T47D (cell line): ENCODE measurements around the gene C7orf57.

ENCODE experiments used
- DNase-seq, 2 experiments: peaks; one replicate each; pipeline versions ENCODE4 v3.0.0 to v3.0.0-alpha.2; 2011 to 2012; ENCODE audit warnings: low read depth in 1 of 2, low spot score in 1 of 2
- JUND ChIP-seq: IDR thresholded peaks from 2 replicates; pipeline ENCODE4 v1.6.1; 2012; ENCODE audit warnings: low read depth
- in situ Hi-C: cut with HindIII; loops from 2 replicates; pipeline ENCODE4 v1.10.0; 2016; ENCODE audit warnings: low sequenced_read_pairs, low pct_unique_long_range_greater_than_20kb

Gene C7orf57

DNA sequence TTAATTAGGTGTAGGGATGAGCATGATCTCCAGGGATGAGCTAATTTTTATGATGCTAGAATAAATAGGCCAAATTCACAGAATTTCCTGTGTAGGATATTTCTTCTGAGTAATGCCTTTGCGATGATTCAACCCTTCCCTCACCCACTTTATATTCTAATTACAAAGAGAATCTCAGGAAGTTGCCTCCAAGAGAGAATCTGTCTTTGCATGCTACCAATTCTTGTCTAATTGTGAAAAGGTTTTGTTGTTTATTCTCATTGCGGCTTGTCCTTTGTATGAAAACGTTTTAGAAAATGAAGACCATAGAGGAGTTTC, 6.3 kb downstream of the C7orf57 start:
- in situ Hi-C loops = no loop called here
- DNase-seq = no peak
- TF ChIP-seq JUND = no peak

DNA sequence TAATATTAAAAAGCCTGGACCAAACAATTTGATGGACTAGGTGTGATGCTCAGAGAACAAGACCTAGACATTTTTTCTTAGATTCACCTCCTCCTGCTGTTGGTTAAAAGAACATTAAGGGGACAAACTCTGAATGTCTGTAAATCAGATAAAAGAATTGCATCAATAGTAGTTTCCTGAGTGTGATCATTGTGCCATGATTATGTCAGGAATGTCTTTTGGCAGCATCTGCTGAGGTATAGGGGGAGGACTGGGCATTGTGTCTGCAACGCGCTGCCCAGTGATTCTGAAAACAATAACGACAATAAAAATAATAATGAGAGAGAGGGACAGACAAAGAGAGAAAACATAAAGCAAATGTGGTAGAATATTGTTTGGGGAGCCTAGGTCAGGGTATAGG, 6.9 kb downstream of the C7orf57 start:
- TF ChIP-seq JUND = no peak
- no peak for DNase-seq
- in situ Hi-C loops = no loop called here

DNA sequence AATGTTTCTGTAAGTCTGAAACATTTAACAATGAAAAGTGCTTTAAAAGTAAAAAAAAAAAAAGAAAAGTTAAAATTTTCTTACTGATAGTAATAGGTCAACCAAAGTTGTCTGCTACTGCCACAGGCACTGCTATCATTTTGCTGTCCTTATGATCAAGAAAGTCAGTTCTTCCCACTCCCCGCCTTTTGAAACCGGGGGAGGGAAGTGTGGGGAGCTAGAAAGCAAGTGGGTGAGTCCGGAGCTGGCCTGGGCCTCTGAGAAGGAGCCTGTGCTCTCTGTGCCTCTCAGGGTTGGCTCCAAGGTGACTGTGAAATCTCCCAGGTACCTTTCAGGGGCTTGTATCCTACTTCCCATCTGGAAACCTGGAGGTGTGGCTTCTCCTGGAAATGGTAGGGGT, 7.3 kb downstream of the C7orf57 start:
- no peak for TF ChIP-seq JUND
- in situ Hi-C loops = no loop called here
- no peak for DNase-seq

DNA sequence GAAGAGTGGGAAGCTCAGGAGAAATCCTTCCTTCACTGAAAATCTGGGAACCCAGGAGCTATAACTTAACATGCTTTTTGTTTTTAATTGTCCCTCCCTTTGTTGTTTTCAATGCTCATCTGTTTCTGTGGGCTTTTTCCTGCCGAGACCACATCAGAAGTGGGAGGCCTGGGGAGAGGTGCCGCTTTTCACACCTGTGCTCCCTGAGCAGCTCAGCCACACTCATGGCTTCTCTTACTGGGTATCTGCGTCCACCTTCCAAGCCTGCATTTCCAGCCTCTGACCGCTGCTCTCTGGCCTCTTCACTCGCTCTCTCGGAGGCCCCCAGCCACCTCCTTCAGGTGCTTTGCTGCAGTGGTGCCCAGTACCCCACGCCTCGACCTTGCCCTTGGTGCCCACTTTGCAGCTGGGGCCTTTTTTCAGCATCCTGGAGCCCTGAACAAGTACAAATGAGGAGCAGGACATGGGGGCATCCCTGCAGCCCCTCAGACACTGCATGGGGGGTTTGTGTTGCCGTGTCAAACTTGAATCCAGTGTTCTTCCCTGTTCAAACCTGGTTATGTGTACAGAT, 9.9 kb downstream of the C7orf57 start:
- in situ Hi-C loops = no loop called here
- no peak for TF ChIP-seq JUND
- DNase-seq = no peak

DNA sequence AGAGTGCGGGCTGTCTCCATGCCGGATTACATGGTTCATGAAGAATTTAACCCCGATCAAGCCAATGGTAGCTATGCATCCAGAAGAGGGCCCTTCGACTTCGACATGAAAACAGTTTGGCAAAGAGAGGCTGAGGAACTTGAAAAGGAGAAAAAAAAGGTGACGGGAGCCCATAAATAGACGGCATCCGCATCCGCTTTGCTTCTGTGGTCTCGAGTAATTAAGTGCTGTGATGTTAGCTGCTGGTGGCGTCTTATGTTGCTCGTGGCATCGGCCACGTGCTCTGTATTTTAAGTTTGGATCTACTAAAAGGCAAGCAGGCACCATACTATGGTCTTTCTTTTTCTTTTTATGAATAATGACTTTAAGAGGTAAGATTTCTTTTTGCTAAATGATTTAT, 11.1 kb downstream of the C7orf57 start:
- TF ChIP-seq JUND = no peak
- in situ Hi-C loops = no loop called here
- no peak for DNase-seq

DNA sequence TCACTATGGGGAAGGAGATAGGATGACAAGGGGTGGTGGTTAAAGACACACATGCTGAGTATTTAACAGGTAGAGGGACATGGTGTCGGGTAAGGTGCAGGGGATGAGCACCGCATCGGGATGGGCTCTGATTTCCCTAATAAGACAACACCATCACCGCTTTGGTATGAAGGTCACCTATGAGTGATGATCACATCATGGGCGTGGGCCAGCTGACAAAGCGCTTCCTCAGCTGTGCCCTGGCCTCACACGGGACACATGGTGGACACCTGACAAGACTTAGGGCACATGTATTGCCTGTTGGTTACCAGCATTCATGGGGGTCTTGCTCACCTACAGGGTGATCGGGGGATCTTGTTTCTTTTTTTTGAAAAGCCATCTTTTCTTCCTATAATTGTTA, 12.8 kb downstream of the C7orf57 start:
- no peak for DNase-seq
- in situ Hi-C loops = no loop called here
- TF ChIP-seq JUND = no peak

DNA sequence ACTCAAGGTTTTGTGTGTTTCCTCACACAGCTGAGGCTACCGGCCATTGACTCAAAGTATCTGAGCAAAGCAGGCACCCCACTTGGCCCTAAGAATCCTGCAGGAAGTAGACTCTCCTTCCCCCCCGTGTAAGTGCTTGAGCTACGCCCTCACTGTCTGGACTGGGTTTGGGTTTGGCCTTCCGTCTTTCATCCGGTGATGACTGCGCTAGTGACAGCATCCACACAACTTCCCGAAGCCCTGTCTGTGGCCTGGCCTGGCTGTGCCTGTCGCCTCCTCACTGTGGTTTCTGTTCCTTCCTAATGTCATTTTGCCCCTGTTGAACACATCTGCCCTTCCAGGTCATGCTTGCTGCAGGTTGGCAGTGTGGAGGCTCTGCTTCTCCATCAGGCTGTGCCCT, 14.5 kb downstream of the C7orf57 start:
- in situ Hi-C loops = no loop called here
- no peak for TF ChIP-seq JUND
- no peak for DNase-seq

DNA sequence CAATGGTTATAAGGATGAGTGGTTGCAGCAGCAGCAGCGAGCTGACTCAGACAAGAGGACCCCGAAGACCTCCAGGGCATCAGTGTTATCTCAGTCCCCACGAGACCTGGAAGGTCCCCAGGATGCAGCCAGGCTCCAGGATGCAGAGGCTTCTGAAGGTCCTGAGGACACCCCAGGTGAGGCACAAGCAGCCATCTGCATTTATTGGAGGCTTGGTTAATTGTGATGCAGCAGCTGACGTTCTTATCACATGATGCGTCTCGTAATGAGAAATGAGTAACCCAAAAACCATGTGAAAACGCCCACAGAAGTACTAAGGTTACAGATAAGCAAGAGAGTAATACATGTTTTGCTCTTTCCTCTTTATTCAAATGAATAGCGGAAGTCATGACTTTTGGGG, 17.4 kb downstream of the C7orf57 start:
- DNase-seq = no peak
- in situ Hi-C loops = no loop called here

DNA sequence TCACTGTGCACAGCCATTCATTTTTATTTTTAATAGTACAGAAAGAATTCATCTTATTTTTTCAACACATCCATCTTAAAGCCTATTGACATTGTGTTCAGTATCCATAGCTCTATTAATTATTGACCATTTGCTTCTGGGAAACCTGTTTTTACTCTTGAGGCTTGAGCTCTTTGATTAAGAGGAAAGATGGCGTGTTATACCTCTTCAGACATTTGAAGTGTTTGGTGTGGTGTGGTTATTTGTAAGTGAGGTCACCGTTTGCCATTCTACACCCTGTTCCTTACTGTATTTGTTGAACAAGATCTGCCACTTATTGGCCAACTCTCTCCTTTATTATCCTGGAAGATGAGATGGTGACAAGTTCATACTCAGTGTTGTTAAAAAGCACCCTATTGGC, 18.4 kb downstream of the C7orf57 start:
- in situ Hi-C loops = no loop called here
- no peak for TF ChIP-seq JUND

More for the DNA sequence above, 17.4 kb downstream of the C7orf57 start:
- TF ChIP-seq JUND = no peak

DNA sequence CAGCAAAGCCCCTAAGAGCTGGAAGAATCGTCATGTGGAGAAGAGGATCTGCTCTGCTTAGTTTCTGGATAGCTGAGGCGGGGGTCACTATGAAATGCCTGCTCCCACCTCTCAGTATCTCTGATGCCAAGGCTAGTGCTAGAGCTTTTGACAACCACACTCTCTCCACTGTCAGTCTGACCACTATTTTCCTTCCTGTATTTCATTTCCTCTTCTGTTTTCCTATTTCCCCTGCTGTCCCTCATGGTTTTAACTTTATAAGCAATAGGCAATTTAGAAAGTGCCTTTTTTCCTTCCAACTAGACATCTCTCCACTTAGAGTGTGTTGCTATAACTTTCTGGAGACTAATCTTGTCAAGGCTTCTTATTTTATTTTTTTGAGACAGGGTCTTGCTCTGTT, 23.6 kb downstream of the C7orf57 start:
- in situ Hi-C loops = no loop called here
- DNase-seq = no peak
- no peak for TF ChIP-seq JUND

More for the DNA sequence above, 18.4 kb downstream of the C7orf57 start:
- DNase-seq = no peak

DNA sequence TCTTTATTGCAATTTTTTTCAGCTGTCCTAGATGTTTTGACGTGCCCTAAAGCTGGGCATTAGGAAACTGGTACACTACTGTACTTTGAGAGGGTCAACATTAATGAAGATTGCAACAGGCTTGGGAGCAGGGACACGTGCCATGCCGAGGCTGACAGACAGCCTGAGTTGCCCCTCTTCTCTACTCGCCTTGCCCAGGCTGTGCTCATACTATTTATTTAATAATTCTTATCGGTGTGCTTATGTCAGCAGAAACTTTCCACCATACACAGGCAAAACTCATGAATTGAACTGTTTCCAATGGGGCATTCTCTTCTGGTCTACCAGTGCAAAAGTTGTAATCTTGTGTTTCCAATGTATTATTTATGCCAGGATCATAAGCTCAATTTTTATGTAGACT, 24.4 kb downstream of the C7orf57 start:
- TF ChIP-seq JUND = no peak
- no peak for DNase-seq
- in situ Hi-C loops = no loop called here

DNA sequence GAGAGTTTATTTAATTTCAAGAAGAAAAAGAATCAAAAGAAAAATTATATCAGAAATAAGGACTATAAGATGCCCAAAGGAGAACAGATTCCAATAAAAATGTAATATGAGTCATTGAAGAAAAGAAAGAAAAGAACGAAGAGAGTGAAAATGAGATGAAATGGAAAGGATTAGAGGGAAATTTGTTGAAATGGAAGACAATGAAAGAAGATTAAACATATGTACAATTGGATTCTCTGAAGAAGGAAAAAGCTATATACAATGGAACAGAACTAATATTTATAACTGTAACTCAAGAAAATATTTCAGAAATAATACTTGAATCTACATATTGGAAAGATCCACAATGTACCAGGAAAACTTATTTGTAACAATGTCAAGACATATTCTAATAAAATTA, 28.6 kb downstream of the C7orf57 start:
- no peak for DNase-seq
- in situ Hi-C loops = no loop called here
- TF ChIP-seq JUND = no peak

DNA sequence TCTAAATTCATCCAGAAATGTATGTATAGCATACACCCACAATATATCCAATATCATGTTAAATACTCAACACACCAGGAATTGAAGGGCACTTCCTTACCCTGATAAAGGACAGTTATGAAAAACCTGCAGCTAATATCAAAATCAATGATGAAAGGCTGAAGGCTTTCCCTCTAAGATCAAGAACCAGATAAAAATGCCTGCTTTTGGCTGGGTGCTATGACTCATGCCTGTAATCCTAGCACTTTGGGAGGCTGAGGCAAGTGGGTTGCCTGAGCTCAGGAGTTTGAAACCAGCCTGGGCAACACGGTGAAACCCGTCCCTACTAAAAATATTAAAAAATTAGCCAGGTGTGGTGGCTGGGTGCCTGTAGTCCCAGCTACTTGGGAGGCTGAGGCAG, 32.1 kb downstream of the C7orf57 start:
- TF ChIP-seq JUND = no peak
- DNase-seq = no peak
- in situ Hi-C loops = no loop called here

DNA sequence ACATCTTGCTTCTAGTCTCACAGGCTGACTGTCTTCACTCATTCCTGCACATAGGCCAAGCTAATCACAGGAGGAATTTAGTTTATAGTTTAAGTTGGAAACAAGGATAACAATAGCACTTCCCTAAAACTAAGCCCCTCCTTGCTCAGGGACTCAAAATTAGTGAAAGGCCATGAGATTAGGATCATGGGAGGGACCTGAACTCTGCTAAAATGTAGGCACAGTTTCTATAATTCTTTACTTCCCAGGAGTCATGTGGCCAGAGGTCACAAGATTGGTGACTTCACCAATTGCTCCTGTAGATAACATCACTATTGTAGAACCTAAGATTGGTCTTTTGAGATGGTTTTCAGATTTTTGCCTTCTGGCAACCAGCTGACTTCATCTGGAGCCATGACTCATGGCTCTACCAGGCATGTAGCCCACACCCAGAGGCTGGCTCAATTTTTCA, 38.9 kb downstream of the C7orf57 start:
- in situ Hi-C loops = no loop called here
- no peak for DNase-seq
- TF ChIP-seq JUND = no peak

DNA sequence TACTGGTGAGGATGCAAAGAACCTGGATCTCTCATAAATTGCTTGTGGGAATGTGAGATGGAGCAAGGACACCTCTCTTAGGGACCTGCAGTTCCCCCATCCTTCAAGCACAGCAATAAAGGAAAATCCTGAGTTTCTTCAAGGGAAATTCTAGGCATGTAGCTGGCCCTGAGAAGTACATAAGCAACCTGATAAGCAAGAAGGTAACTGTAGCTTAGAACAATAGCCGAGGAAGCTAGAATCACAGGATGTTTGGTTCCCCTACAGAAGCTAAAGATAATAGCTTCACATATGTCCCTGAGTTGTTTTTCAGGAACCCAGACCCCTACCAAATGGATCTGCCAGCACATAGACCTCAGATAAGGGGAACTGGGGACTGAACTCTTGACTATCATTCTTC, 42.1 kb downstream of the C7orf57 start:
- no peak for DNase-seq
- in situ Hi-C loops = no loop called here
- no peak for TF ChIP-seq JUND
